GM10847 (cell line): ENCODE data around the gene NXPH2.

Experiments
- POLR2A ChIP-seq: IDR thresholded peaks from 2 replicates; pipeline ENCODE4 v1.6.1; 2011; ENCODE audit not compliant: insufficient read length; ENCODE audit errors: extremely low read depth

Gene NXPH2

DNA sequence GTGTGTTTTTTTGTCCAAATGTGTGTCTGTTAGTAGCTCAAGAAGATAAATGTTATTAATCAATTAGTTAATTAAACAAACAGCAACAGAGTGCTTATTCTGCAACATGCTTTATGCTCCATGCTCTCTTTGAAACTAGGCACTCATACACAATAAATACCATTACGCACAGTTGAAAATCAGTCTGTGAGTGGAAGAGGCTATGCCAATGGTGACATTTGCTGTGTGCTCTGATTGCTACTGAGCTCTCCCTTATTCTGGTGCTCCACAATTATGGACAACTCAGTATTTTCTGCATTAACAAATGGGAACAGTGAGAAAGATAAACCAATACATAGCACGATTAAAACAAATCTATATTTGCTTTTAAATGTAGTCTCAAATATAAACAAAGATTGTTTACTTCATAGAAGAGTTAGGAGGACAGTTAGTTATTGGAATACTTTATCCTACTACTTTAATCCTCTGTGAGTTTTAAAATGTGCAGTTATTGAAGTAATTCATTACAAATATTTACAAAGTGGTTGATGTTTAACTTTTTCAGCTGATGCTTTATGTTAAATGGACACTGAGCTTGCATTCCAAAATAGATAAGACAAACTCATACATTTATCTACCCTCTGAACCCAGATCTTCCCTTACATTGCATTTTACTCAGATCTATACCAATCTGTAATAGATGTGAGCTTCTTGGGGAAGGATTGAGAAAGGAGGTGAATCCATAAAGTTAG, 55.3 kb downstream of the NXPH2 start:
- TF ChIP-seq POLR2A, result no peak

DNA sequence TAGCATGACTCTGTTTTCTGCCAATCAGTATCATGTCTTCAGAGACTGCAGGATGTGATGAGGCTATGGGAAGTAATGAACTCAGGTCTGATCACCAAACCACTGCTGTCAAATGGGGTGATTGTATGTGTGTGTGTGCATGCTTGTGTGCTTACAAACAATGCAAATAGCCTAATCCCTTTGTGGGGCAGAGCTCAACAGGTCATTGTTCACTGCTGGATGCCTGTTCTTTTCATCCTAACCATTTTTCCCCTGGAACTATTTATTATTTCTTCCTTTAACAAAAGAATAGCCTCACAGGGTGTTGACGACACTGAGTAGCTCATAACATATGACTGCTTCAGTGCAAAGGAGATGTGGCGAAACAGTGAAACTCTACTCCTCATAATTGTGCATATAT, 55.9 kb downstream of the NXPH2 start:
- TF ChIP-seq POLR2A, result no peak

DNA sequence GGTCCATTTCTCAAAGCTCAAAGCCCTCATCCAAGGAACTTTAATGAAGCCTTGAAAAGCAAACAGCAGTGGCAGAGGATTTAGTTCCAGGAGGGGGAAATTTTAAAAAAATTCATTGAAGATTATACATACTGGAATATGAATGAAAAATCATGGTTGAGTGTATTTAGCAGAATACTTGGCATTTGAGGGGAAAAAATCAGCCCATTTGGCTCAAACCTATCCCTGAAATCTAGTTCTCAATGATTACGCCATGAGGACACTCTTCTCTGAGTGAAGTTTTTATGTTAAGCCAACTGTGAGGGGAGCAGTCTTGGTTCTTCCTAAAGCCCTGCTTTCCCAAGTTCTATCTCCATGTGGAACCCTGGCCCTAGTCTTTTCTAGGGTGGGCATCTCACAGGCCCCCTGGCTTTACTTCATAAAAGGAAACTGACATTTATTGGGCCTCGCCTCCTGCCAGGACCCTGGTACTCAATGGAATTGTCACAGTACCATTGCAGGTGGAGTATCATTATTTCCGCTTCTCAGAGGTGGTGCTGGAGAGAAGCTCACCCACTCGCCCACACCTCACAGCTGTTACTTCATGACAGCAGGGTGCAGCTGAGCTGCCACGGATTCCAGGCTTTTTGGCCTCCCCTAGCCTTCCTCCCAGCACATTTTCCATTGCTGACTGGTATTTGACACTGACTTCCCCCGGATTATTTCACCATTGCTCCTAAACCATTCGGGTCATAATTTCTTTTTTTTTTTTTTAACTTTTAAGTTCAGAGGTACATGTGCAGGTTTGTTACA, 56.8 kb downstream of the NXPH2 start:
- no peak for TF ChIP-seq POLR2A

DNA sequence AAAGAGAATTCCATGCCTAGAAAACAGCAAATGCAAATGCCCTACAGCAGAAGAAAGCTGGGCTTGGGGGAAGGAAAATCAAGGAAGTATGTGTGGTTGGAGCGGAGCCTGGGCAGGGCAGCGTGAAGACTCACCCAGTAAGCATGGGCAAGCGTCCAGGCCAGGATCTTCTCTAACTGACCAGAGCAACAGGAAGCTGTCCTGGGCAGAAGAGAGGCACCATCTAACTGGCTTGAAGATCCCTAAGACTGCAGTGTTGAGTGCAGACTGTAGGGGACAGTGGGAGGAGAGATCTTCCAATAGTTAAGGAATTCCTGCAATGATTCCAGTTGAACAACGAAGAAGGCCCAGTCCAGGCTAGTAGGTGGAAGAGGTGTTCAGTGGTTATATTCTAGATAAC, 57.9 kb downstream of the NXPH2 start:
- TF ChIP-seq POLR2A, result no peak

DNA sequence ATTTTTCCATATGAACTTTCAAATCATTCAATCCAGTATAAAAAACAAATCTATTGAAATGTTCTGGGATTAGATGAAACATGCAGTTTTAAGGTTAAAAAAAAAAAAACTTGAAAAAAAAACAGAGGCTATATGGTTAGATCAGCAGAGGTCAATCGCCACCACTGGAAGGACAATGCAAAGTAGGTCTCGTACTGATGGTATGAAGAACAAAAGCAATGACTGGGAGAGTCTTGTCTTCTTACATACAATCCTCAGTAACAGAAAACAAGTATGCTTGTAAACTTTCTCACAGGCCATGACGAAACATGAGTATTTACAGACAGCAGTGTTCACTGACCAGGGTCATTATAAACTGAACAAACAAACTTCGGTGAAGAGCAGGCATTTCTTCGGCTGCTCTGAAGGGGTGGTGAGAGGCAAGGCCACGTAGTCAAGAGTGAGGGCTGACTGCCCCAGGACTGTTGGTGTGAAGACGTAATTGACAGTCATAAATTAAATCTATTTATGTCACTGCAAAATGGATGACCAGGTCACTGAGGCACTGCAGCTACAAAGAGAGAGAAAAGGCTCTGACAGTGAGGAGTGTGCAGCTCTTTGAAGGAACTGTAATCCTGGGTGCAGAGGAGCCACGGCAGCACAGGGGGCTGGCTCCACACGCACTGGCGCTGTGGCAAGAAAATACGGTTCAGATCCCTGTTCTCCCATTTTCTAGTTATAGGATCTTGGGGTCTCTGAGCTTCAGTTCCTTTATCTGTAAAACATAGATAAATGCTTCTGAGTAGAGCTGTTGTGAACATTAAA, 60.0 kb downstream of the NXPH2 start:
- TF ChIP-seq POLR2A, result no peak

DNA sequence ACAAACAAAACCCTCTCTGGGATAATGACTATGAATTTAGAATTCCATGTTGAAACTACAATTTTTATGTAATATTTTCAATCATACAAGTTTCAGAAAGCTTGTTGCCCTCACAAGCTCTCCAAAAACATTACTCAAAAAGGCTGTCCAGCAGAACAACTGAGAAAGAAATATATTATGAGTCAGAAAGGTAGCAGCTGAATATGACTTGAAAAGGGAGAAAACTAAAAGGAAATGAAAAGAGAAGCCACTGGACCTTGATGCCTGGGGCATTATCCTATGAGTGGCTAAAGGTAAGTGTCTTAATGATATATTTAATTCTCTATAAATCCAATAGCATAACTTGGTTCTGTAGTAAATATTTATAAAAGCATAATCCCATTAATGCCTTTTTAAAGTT, 61.8 kb downstream of the NXPH2 start:
- TF ChIP-seq POLR2A, result no peak

DNA sequence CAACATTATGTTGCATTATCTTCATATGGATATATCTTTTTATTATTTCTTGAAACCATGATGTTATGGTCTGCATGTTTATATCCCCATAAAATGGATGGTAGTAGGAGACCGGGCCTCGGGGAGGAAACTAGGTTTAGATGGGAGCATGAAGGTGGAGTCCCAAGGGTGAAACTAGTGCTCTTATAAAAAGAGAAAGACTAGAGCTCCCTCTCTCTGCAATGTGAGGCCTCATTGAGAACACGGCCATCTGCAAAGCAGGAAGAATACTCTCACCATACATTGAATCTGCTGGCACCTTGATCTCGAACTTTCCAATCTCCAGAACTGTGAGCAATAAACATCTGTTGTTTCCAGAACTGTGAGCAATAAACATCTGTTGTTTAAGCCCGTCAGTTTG, 64.0 kb downstream of the NXPH2 start:
- TF ChIP-seq POLR2A, result no peak

DNA sequence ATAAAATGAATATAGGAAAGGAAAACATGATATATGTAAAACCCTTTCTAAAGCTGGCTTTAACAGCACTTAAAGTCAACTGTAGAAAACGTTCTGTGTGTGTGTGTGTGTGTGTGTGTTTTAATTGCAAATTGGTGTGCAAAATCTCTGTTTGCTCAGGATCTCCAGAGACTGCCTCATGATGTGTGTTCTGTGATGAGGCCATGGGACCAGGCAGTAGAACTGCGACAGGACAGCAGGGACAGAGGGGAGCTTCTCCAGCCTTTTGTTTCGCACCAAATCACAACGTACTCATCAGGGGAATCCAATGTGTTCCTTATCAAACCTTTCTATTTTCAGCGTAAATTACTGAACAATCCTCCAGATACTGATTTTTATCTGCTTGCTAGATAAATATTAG, 66.7 kb downstream of the NXPH2 start:
- no peak for TF ChIP-seq POLR2A

DNA sequence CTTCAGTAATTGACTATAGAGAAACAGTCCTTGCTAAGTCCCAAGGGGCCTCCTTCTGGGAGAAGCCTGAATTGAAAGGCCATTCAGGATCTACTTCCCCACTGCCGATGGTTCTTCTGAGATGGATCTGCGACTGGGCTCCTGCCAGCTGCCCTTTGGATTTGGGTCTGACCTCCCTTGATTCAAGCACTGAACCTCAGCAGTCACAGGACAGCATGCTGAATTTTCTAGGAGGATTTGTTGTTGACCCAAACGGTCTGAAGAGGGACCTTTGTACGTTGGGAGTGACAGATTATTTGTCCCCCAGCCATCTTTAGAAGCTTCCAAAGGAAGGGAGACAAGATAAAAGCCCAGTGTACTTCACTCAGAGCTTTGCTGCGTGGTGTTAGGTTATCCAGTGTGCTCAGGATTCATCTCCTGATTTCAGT, 67.1 kb downstream of the NXPH2 start:
- TF ChIP-seq POLR2A, result no peak

DNA sequence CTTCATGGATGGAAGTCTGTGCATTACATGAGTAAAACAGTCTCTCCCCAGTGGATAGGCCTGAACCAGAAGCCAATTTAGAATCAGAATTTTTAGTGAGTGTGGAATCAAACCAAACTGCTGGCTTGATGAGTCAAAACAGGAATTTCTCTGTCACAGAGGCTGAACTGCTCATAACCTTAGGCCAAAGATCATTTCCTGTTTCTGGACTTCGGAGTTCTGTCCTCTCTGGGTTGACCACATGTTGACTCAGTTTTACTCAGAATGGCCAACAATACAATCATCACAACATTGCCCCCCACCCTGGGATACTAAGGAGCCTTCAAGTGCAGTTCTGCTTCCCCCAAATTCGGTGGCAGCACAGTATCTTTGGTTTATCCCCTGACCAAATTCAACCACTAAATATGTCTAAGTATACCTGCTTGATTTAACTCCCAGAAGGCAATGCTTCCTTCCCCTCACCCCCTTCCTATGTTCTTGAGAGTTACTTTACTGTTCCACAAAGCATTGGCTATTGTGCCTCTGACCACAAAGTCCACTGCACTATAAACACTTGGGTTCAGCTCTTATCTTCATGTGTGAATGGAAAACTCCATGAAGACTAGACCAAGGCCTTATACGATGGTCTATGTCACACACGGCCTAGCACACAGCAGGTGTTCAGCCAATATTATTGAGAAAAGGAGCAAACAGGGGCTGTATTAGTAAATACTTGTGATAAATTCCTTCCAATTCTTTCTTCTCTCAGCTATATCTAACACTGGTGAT, 67.8 kb downstream of the NXPH2 start:
- no peak for TF ChIP-seq POLR2A

DNA sequence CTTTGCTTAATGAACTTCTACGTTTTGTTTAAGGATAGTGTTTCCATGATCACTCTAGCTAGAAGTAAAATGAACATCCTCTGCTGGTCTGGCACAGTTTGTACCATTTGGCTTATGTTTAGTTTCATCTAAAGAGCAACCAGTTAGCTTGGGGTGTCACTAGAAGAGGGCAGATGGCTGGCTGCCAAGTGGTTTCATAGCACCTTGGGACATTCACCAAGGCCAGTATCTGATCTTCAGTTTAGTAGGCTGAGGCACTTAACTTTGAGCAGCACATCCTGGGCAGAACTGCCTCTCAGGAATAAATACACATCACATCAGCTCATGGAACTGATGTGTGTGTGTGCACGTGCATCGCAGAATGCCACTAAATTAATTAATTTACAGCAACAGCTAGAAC, 68.4 kb downstream of the NXPH2 start:
- no peak for TF ChIP-seq POLR2A

DNA sequence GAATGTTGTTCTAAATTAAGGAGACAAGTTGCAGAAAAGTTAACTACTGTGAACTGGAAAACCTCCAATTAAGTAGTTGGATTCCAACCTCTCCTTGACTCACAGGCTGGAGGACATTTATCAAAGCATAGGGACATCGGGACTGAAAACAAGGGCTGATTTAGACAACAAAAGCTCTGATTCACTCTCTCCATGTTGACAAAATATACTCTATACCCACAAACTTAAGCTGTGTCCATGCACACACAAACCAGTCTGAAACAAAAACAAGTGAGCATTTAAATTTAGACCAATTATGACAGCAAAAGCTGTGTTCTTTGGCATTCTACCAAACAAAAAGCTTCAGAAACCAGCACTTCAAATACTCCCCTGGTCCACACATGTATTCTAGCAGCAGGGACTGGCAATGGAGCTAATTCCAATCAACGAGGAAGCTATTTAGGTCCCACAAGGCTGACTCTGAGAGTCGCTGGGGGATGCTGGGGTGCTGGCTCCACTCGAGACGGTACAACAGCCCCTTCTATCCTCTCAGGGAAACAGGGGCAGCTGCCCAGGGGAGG, 71.4 kb downstream of the NXPH2 start:
- no peak for TF ChIP-seq POLR2A

DNA sequence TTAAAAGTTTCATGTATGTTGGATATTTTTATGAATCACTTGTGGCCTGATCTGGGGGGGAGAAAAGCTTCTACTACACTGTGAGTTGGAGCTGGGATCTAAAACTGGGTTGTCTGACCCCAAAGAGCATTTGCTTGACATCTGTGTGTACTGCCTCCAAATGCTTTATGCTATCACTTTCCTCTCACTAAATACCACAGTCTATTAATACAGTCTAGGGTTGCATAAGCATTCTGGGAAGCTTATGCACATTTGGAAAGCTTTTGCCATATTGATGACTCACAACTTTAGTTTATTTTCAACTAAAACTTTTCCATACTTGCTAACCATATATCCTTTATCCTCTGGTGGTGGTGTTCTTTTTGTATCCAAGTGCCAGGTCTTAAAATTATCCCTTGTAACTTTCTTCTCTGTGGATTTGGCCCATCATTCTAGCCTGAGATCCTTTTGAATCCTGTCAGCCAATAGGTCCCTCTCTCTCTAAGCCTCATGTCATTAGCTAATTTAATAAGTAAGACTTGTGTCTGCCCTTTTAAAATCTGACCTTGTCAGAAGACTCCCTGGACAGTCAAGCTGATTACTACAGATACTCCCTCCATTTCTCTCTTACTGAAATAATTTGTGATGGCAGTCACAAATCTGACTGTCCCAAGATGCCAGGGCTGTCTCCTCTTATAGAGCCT, 72.7 kb downstream of the NXPH2 start:
- no peak for TF ChIP-seq POLR2A

DNA sequence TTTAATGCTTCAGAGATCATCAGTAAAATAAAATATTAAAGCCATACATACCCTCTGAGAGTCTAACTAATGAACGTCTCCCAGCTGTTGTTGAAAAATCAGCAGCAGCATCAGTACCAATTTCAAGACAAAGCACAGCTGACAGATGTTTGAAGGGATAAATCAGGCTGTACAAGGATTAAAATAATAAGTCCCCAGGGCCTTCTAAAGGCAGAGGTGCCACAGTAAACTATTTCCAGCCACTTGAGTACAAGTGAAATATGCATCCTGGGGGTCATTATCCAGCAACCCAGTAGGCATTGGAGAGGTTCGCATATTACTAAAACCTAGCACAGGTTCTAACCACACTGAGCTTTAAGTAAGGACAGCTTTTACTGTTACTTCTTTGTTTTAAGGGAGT, 76.9 kb downstream of the NXPH2 start:
- TF ChIP-seq POLR2A, result no peak
